Sigmoid colon (tissue), 7 donors: Measurements from ENCODE around the gene PIP4K2A. TPM values are rescaled to one million over a fixed set of nuclear protein-coding genes. Genes with fewer than 3 reads are reported as not detected.

Experiments used
- DNase-seq: peaks from one replicate; pipeline ENCODE4 v3.0.0-alpha.2; 2019
- H3K27ac ChIP-seq, 4 donors: fragments of 200-600 bp; sonication (generic); one replicate each; pipeline ENCODE4 v1.5.1; 2016 to 2019; ENCODE audit warnings: mild to moderate bottlenecking in 1 of 4
- H3K27me3 ChIP-seq, 3 donors: fragments of 200-600 bp; sonication (generic); one replicate each; pipeline ENCODE4 v1.5.1; 2019; ENCODE audit warnings: mild to moderate bottlenecking in 1 of 3
- H3K36me3 ChIP-seq, 4 donors: fragments of 200-600 bp; sonication (generic); one replicate each; pipeline ENCODE4 v1.5.1; 2016 to 2019
- H3K4me1 ChIP-seq, 4 donors: fragments of 200-600 bp; sonication (generic); one replicate each; pipeline ENCODE4 v1.5.1; 2017 to 2019
- H3K4me3 ChIP-seq, 4 donors: fragments of 200-600 bp; sonication (generic); one replicate each; pipeline ENCODE4 v1.5.1; 2017 to 2019; ENCODE audit warnings: mild to moderate bottlenecking in 2 of 4, moderate library complexity in 1 of 4
- H3K9me3 ChIP-seq, 4 donors: fragments of 200-600 bp in 3 of 4; sonication (generic) in 3 of 4; one replicate each; pipeline versions ENCODE4 v1.5.1 to v1.6.1; 2013 to 2019
- CTCF ChIP-seq, 4 experiments: fragments of 450-650 bp in 3 of 4; fragments of 200-600 bp in 1 of 4; IDR thresholded peaks; one replicate each; pipeline ENCODE4 v1.5.1; 2016 to 2019; ENCODE audit warnings: antibody characterized with exemption in 4 of 4, mild to moderate bottlenecking in 3 of 4, moderate library complexity in 2 of 4
- EP300 ChIP-seq, 4 donors: sonication (generic); formaldehyde crosslinking; IDR thresholded peaks; one replicate each; pipeline ENCODE4 v1.6.1; 2017; ENCODE audit warnings: antibody characterized with exemption in 4 of 4
- POLR2A ChIP-seq, 2 donors: fragments of 450-650 bp; IDR thresholded peaks; one replicate each; pipeline ENCODE4 v1.6.1; 2016; ENCODE audit warnings: antibody characterized with exemption in 2 of 2, mild to moderate bottlenecking in 2 of 2, moderate library complexity in 2 of 2
- POLR2AphosphoS5 ChIP-seq, 4 donors: sonication (generic); formaldehyde crosslinking; IDR thresholded peaks; one replicate each; pipeline ENCODE4 v1.6.1; 2017; ENCODE audit warnings: antibody characterized with exemption in 4 of 4
- WGBS, 2 donors: extraction: QIAGEN DNeasy Blood & Tissue Kit; methylation state at CpG; one replicate each; pipeline ENCODE4 v1.1.7; 2013; 5-methylcytosine and 5-hydroxymethylcytosine counted together
- intact Hi-C: fragments of 100-400 bp; cut with DNase I; formaldehyde crosslinking; loops from one replicate; pipeline ENCODE4 v1.15.1; 2023
- polyA plus RNA-seq, 3 donors: library from polyadenylated mRNA; stranded (reverse); fragments of 200-250 nt; gene quantifications; one replicate each; pipeline ENCODE4 v1.2.3, GENCODE V29; 2013
- total RNA-seq, 4 donors: library from RNA; depleted of rRNA; stranded (reverse); fragments of >200 nt; gene quantifications; one replicate each; pipeline ENCODE4 v1.1.0, GENCODE V29; 2016
- donor health status: healthy with polysubstance abuse.
- donor health status: Bipolar disorder and iron deficiency.
- donor health status: healthy.

PIP4K2A gene
- total and polyA plus RNA-seq, 7 donors = 7.2 to 23.2 (median 17.8) TPM

- Histone ChIP-seq H3K27ac (no peak overlapping the region), H3K36me3 (no peaks in the 10 kb centered on the region), H3K4me3 (no peak overlapping the region), H3K4me1 (peaks cover 0 to 39% (median 26%) of the 10 kb centered on the region in 4 donors), H3K27me3 (no peaks in the 10 kb centered on the region), H3K9me3 (no peaks in the 10 kb centered on the region)
- WGBS, 2 donors = 73 to 81% methylated on average over 5 of the region's 5 CpGs
- intact Hi-C loops = loop anchor here (10.0 kb wide), 1 partner anchor 380 kb away; the partner anchor contains the start of gene BMI1
- TF ChIP-seq POLR2A (IDR thresholded peaks at IDR 0.05) (no peak), EP300 (IDR thresholded peaks at IDR 0.05) (no peak), POLR2AphosphoS5 (IDR thresholded peaks at IDR 0.05) (no peak), CTCF (IDR thresholded peaks at IDR 0.05) (no peak)
- DNase-seq = no peak
Observed at GRCh38 chr10:22704942-22705341, 9.4 kb downstream of the PIP4K2A start.

GRCh38 chr10:22704471-22704911 is 9.9 kb downstream of the PIP4K2A start:
- H3K27ac ChIP-seq = no peak overlapping the region
- no peak overlapping the region for H3K4me3 ChIP-seq
- intact Hi-C loops = loop anchor here (10.0 kb wide), 1 partner anchor 380 kb away; the partner anchor contains the start of gene BMI1
- H3K27me3 ChIP-seq = no peaks in the 10 kb centered on the region
- peaks cover 0 to 41% (median 28%) of the 10 kb centered on the region in 4 donors for H3K4me1 ChIP-seq
- DNase-seq = no peak
- no peaks in the 10 kb centered on the region for H3K36me3 ChIP-seq
- H3K9me3 ChIP-seq = no peaks in the 10 kb centered on the region
- WGBS, 2 donors = 74 to 86% methylated on average over 4 of the region's 4 CpGs
- TF ChIP-seq POLR2AphosphoS5 (IDR thresholded peaks at IDR 0.05) (no peak), CTCF (IDR thresholded peaks at IDR 0.05) (no peak), POLR2A (IDR thresholded peaks at IDR 0.05) (no peak), EP300 (IDR thresholded peaks at IDR 0.05) (no peak)

- 73 to 75% methylated on average over 4 of the region's 4 CpGs for WGBS, 2 donors
Observed at GRCh38 chr10:22702348-22702747, 12.0 kb downstream of the PIP4K2A start.

GRCh38 chr10:22701132-22701826 is 13.1 kb downstream of the PIP4K2A start:
- TF ChIP-seq EP300 (IDR thresholded peaks at IDR 0.05) = no peak
- no peak for TF ChIP-seq CTCF (IDR thresholded peaks at IDR 0.05)
- no peak for TF ChIP-seq POLR2A (IDR thresholded peaks at IDR 0.05)
- TF ChIP-seq POLR2AphosphoS5 (IDR thresholded peaks at IDR 0.05) = no peak
- Histone ChIP-seq H3K36me3 (no peaks in the 10 kb centered on the region), H3K4me1 (peaks cover 0 to 72% (median 50%) of the 10 kb centered on the region in 4 donors), H3K4me3 (no peak overlapping the region), H3K27ac (peak overlapping the region in 2 of 4 donors; percentile 30 to 42), H3K27me3 (no peaks in the 10 kb centered on the region), H3K9me3 (no peaks in the 10 kb centered on the region)
- intact Hi-C loops = loop anchor here (10.0 kb wide), 1 partner anchor 376 kb away; the partner anchor contains the start of gene BMI1
- no peak for DNase-seq
- WGBS, 2 donors = 80 to 93% methylated on average over 4 of the region's 4 CpGs

More at GRCh38 chr10:22702348-22702747, 12.0 kb downstream of the PIP4K2A start:
- H3K4me3 ChIP-seq = no peak overlapping the region
- no peak for TF ChIP-seq POLR2A (IDR thresholded peaks at IDR 0.05)
- TF ChIP-seq POLR2AphosphoS5 (IDR thresholded peaks at IDR 0.05) = peak; percentile 24 to 42 (median 33)
- H3K27ac ChIP-seq = peak overlapping the region in 3 of 4 donors; percentile 24 to 42 (median 30)
- H3K4me1 ChIP-seq = peaks cover 0 to 61% (median 40%) of the 10 kb centered on the region in 4 donors
- no peaks in the 10 kb centered on the region for H3K27me3 ChIP-seq
- no peaks in the 10 kb centered on the region for H3K36me3 ChIP-seq
- no peaks in the 10 kb centered on the region for H3K9me3 ChIP-seq
- DNase-seq = peak; percentile 76
- intact Hi-C loops = loop anchor here (10.0 kb wide), 1 partner anchor 378 kb away; the partner anchor contains the start of gene BMI1

GRCh38 chr10:22700489-22700888 is 13.9 kb downstream of the PIP4K2A start:
- TF ChIP-seq CTCF (IDR thresholded peaks at IDR 0.05) (no peak), POLR2A (IDR thresholded peaks at IDR 0.05) (no peak), EP300 (IDR thresholded peaks at IDR 0.05) (no peak), POLR2AphosphoS5 (IDR thresholded peaks at IDR 0.05) (no peak)
- Histone ChIP-seq H3K9me3 (no peaks in the 10 kb centered on the region), H3K4me3 (no peak overlapping the region), H3K36me3 (no peaks in the 10 kb centered on the region), H3K4me1 (peaks cover 0 to 73% (median 52%) of the 10 kb centered on the region in 4 donors), H3K27me3 (no peaks in the 10 kb centered on the region), H3K27ac (no peak overlapping the region)
- DNase-seq = no peak
- WGBS, 2 donors = 82 to 86% methylated on average over 5 of the region's 5 CpGs
- intact Hi-C loops = loop anchor here (10.0 kb wide), 1 partner anchor 376 kb away; the partner anchor contains the start of gene BMI1
